HepG2 (cell line): ENCODE results near the gene SMARCAD1. TPM values are rescaled to one million over a fixed set of nuclear protein-coding genes. Genes with fewer than 3 reads are reported as not detected.

Experiments used
- CHCHD3 ChIP-seq: sonication (generic); formaldehyde crosslinking; IDR thresholded peaks from 2 replicates; pipeline ENCODE4 v1.8.0; 2022; ENCODE audit warnings: mild to moderate bottlenecking, missing genetic modification reagents, moderate library complexity
- CHD2 ChIP-seq: IDR thresholded peaks from 2 replicates; pipeline ENCODE4 v1.6.1; 2011; ENCODE audit warnings: low read depth, low read length, improper control_type of control experiment
- CHD4 ChIP-seq: fragments of 200-600 bp; sonication (generic); IDR thresholded peaks from 2 replicates; pipeline ENCODE4 v1.7.0; 2017; ENCODE audit warnings: mild to moderate bottlenecking, low read length, borderline replicate concordance
- GATA4 ChIP-seq: sonication (generic); IDR thresholded peaks from 2 replicates; pipeline ENCODE4 v1.6.1; 2016; ENCODE audit warnings: antibody characterized with exemption, low read depth, borderline replicate concordance
- HCFC1 ChIP-seq: fragments of 150-350 bp; IDR thresholded peaks from 2 replicates; pipeline ENCODE4 v1.6.1; 2014; ENCODE audit warnings: low read depth, low read length
- JARID2 ChIP-seq: sonication (generic); formaldehyde crosslinking; IDR thresholded peaks from 2 replicates; pipeline ENCODE4 v1.8.1; 2023; ENCODE audit warnings: missing genetic modification reagents, inconsistent platforms; ENCODE audit not compliant: insufficient replicate concordance
- KLF9 ChIP-seq: IDR thresholded peaks from 2 replicates; pipeline ENCODE4 v1.6.1; 2016; ENCODE audit warnings: low read depth
- POGZ ChIP-seq: sonication (generic); formaldehyde crosslinking; IDR thresholded peaks from 2 replicates; pipeline ENCODE4 v1.4.0; 2020; ENCODE audit warnings: mild to moderate bottlenecking, missing genetic modification reagents
- SETDB1 ChIP-seq: sonication (generic); formaldehyde crosslinking; IDR thresholded peaks from 2 replicates; pipeline ENCODE4 v1.5.1; 2020; ENCODE audit warnings: missing genetic modification reagents, mild to moderate bottlenecking, borderline replicate concordance
- SMAD3 ChIP-seq: sonication (generic); formaldehyde crosslinking; IDR thresholded peaks from 2 replicates; pipeline ENCODE4 v1.4.0; 2020; ENCODE audit warnings: missing genetic modification reagents
- SMC3 ChIP-seq: IDR thresholded peaks from 2 replicates; pipeline ENCODE4 v1.6.1; 2011; ENCODE audit warnings: low read length, improper control_type of control experiment
- ZNF101 ChIP-seq: sonication (generic); formaldehyde crosslinking; IDR thresholded peaks from 2 replicates; pipeline ENCODE4 v1.4.0; 2020; ENCODE audit warnings: mild to moderate bottlenecking, low read depth, missing genetic modification reagents, borderline replicate concordance
- ZNF180 ChIP-seq: sonication (generic); formaldehyde crosslinking; IDR thresholded peaks from 2 replicates; pipeline ENCODE4 v1.4.0; 2020; ENCODE audit warnings: low read depth, missing genetic modification reagents, borderline replicate concordance
- ZNF296 ChIP-seq: sonication (generic); formaldehyde crosslinking; conservative IDR thresholded peaks from 2 replicates; pipeline ENCODE4 v1.5.0; 2020; ENCODE audit warnings: mild to moderate bottlenecking, missing genetic modification reagents
- ZNF33A ChIP-seq: sonication (generic); formaldehyde crosslinking; IDR thresholded peaks from 2 replicates; pipeline ENCODE4 v1.5.1; 2020; ENCODE audit warnings: missing genetic modification reagents, mild to moderate bottlenecking, moderate library complexity, borderline replicate concordance
- ZNF616 ChIP-seq: sonication (generic); formaldehyde crosslinking; IDR thresholded peaks from 2 replicates; pipeline ENCODE4 v1.5.0; 2020; ENCODE audit warnings: low read depth, mild to moderate bottlenecking, missing genetic modification reagents
- ZNF619 ChIP-seq: sonication (generic); formaldehyde crosslinking; IDR thresholded peaks from 2 replicates; pipeline ENCODE4 v1.4.0; 2020; ENCODE audit warnings: mild to moderate bottlenecking, missing genetic modification reagents
- ZNF766 ChIP-seq: sonication (generic); formaldehyde crosslinking; IDR thresholded peaks from 2 replicates; pipeline ENCODE4 v1.5.0; 2020; ENCODE audit warnings: missing genetic modification reagents, borderline replicate concordance
- polyA plus RNA-seq, 8 experiments: library from polyadenylated mRNA; depleted of rRNA in 3 of 8; stranded (reverse) in 7 of 8; unstranded in 1 of 8; fragments of >200 nt; fragmentation: Illumina TruSeq in 4 of 8; extraction: Trizol in 4 of 8; gene quantifications; 2 replicates each; pipeline versions ENCODE4 v1.2.1 to v1.2.3, GENCODE V29; 2011 to 2016; ENCODE audit warnings: low read depth in 4 of 8, missing spikeins in 1 of 8, mixed read lengths in 1 of 8; ENCODE audit not compliant: insufficient read depth in 1 of 8
- total RNA-seq, 5 experiments: library from RNA; depleted of rRNA; stranded (reverse); fragments of >200 nt; fragmentation: Illumina TruSeq; extraction: Trizol; gene quantifications; 2 replicates each; pipeline ENCODE4 v1.2.3, GENCODE V29; 2016; ENCODE audit warnings: low read depth in 1 of 5
- TF ChIP-seq, protein P1 (sequence below): sonication (generic); formaldehyde crosslinking; conservative IDR thresholded peaks from 2 replicates; pipeline ENCODE4 v1.4.0; 2020; ENCODE audit warnings: missing genetic modification reagents
- TF ChIP-seq, protein P2 (sequence below): IDR thresholded peaks from 2 replicates; pipeline ENCODE4 v1.6.1; 2016; ENCODE audit warnings: mild to moderate bottlenecking
- TF ChIP-seq, protein P3 (sequence below): IDR thresholded peaks from 2 replicates; pipeline ENCODE4 v1.6.1; 2016; ENCODE audit warnings: missing genetic modification reagents, missing compliant biosample characterization
- TF ChIP-seq, protein P4 (sequence below): sonication (generic); formaldehyde crosslinking; IDR thresholded peaks from 2 replicates; pipeline ENCODE4 v1.8.0; 2022; ENCODE audit warnings: missing genetic modification reagents, mild to moderate bottlenecking, inconsistent platforms, borderline replicate concordance
- TF ChIP-seq, protein P5 (sequence below): sonication (generic); formaldehyde crosslinking; IDR thresholded peaks from 2 replicates; pipeline ENCODE4 v1.8.0; 2022; ENCODE audit warnings: mild to moderate bottlenecking, missing genetic modification reagents, moderate library complexity
- TF ChIP-seq, protein P6 (sequence below): IDR thresholded peaks from 2 replicates; pipeline ENCODE4 v1.6.1; 2016; ENCODE audit warnings: low read depth, control low read depth

Gene SMARCAD1
- total and polyA plus RNA-seq, 2 of the 13 experiments (the other 11 are each of a cell fraction or from before 2014, with no cell fraction given) = 18.2 to 35.9 TPM

DNA sequence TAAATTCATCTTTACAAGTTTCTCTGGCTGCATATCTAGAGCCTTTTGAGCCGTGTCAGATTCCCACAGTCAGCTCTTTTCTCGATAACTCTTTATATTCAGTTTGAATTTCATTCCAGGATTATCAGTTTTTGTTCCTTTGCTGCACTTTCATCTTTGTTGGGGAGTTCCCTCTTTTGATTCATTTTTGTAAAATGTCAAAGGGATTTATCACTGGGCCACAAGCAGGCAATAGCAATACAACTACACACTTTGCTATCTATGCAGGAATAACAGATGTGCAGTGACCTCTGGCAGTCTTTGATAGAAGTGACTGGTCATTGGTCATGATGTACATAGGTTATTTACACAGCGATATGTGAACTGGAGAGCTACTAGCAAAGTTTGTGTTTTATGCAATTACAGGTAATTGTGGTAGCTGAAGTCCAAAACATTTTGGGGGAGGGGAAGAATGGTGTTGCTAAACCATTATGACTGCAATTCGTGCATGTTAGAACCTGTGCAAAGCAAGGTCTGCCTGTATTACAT, 91.1 kb downstream of the SMARCAD1 start (continued):
- TF ChIP-seq ZNF101 (CRISPR knock-in tag) (no peak), JARID2 (CRISPR knock-in tag) (no peak), ZNF296 (CRISPR knock-in tag) (no peak), SMC3 (no peak), ZNF766 (CRISPR knock-in tag) (no peak), CHCHD3 (CRISPR knock-in tag) (no peak), ZNF33A (CRISPR knock-in tag) (no peak), CHD2 (no peak), GATA4 (no peak; the same call in 1 of the 2 replicates), KLF9 (CRISPR knock-in tag) (no peak), ZNF180 (no peak), SETDB1 (CRISPR knock-in tag) (no peak), ZNF616 (CRISPR knock-in tag) (no peak), HCFC1 (no peak), SMAD3 (CRISPR knock-in tag) (no peak), CHD4 (no peak), ZNF619 (no peak), POGZ (CRISPR knock-in tag) (peak; percentile 48; the same call in 1 of the 2 replicates)
- TF ChIP-seq, protein P1, sequence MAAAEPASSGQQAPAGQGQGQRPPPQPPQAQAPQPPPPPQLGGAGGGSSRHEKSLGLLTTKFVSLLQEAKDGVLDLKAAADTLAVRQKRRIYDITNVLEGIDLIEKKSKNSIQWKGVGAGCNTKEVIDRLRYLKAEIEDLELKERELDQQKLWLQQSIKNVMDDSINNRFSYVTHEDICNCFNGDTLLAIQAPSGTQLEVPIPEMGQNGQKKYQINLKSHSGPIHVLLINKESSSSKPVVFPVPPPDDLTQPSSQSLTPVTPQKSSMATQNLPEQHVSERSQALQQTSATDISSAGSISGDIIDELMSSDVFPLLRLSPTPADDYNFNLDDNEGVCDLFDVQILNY (CRISPR knock-in tag) = no peak
- TF ChIP-seq, protein P2, sequence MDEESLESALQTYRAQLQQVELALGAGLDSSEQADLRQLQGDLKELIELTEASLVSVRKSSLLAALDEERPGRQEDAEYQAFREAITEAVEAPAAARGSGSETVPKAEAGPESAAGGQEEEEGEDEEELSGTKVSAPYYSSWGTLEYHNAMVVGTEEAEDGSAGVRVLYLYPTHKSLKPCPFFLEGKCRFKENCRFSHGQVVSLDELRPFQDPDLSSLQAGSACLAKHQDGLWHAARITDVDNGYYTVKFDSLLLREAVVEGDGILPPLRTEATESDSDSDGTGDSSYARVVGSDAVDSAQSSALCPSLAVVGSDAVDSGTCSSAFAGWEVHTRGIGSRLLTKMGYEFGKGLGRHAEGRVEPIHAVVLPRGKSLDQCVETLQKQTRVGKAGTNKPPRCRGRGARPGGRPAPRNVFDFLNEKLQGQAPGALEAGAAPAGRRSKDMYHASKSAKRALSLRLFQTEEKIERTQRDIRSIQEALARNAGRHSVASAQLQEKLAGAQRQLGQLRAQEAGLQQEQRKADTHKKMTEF = peak; percentile 68; the same call in 1 of the 2 replicates
- TF ChIP-seq, protein P3, sequence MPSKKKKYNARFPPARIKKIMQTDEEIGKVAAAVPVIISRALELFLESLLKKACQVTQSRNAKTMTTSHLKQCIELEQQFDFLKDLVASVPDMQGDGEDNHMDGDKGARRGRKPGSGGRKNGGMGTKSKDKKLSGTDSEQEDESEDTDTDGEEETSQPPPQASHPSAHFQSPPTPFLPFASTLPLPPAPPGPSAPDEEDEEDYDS = no peak
- TF ChIP-seq, protein P4, sequence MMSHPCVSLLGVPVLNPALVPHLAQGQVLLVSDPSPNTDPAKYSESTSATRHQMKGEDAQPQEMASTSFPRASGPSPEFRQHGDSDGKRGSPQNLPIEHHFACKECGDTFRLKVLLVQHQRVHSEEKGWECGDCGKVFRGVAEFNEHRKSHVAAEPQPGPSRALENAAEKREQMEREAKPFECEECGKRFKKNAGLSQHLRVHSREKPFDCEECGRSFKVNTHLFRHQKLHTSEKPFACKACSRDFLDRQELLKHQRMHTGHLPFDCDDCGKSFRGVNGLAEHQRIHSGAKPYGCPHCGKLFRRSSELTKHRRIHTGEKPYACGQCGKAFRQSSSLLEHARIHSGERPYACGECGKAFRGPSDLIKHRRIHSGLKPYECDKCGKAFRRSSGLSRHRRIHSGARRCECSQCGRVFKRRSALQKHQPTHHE (CRISPR knock-in tag) = no peak
- TF ChIP-seq, protein P5, sequence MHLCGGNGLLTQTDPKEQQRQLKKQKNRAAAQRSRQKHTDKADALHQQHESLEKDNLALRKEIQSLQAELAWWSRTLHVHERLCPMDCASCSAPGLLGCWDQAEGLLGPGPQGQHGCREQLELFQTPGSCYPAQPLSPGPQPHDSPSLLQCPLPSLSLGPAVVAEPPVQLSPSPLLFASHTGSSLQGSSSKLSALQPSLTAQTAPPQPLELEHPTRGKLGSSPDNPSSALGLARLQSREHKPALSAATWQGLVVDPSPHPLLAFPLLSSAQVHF (CRISPR knock-in tag) = no peak
- TF ChIP-seq, protein P6, sequence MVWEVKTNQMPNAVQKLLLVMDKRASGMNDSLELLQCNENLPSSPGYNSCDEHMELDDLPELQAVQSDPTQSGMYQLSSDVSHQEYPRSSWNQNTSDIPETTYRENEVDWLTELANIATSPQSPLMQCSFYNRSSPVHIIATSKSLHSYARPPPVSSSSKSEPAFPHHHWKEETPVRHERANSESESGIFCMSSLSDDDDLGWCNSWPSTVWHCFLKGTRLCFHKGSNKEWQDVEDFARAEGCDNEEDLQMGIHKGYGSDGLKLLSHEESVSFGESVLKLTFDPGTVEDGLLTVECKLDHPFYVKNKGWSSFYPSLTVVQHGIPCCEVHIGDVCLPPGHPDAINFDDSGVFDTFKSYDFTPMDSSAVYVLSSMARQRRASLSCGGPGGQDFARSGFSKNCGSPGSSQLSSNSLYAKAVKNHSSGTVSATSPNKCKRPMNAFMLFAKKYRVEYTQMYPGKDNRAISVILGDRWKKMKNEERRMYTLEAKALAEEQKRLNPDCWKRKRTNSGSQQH (CRISPR knock-in tag) = no peak
